ENCODE data around the gene IZUMO1.
A peak's percentile ranks its signal among the peaks of the same experiment; 100 is the strongest.
"Not testable (repeated sequence)": the region's sequence is repeated elsewhere in the genome, so short reads cannot be mapped to it uniquely, and the experiment has no call there.

IZUMO1 gene

GRCh38 chr19:48737360-48737998 lies 9.2 kb downstream of the IZUMO1 start:
- DNase-seq (ENCODE audit: low spot score), result no peak

GRCh38 chr19:48735031-48735615 lies 11.6 kb downstream of the IZUMO1 start:
- DNase-seq (ENCODE audit: low spot score), result no peak

DNA sequence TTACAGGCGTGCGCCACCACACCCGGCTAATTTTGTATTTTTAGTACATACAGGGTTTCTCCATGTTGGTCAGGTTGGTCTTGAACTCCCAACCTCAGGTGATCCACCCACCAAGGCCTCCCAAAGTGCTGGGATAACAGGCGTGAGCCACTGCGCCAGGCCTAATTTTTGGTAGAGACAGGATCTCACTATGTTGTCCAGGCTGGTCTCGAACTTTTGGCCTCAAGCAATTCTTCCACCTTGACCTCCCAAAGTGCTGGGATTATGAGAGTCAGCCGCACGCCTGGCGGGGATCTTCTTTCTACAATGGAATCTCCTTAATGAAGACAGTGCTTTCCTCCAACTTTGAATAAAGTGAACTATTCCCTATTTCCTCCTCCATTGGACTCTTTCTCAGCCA lies 12.1 kb downstream of the IZUMO1 start:
- DNase-seq (ENCODE audit: low spot score), result no peak

DNA sequence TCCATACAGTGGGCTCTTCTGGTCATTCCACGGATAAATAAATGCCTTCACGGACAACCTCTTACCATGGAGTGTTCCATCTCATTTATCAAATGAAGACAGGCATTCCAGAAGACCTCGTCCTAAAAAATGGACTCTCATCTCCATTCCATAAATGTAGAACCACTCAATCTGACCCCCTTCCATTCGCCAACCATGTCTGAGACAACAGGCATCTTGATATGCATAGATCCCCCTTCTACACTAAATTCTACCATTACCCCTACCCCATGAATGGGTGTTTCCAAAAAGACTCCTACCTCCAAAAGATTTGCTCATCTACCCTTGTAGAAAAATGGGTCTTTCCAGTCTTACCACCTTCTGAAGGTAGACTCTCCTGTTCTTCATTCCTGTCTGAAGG lies 15.3 kb downstream of the IZUMO1 start:
- DNase-seq (ENCODE audit: low spot score), result no peak

GRCh38 chr19:48728911-48729664 lies 17.6 kb downstream of the IZUMO1 start:
- DNase-seq (ENCODE audit: low spot score), result peak; percentile 60

GRCh38 chr19:48726556-48726955 lies 20.2 kb downstream of the IZUMO1 start:
- DNase-seq (ENCODE audit: low spot score), result no peak

DNA sequence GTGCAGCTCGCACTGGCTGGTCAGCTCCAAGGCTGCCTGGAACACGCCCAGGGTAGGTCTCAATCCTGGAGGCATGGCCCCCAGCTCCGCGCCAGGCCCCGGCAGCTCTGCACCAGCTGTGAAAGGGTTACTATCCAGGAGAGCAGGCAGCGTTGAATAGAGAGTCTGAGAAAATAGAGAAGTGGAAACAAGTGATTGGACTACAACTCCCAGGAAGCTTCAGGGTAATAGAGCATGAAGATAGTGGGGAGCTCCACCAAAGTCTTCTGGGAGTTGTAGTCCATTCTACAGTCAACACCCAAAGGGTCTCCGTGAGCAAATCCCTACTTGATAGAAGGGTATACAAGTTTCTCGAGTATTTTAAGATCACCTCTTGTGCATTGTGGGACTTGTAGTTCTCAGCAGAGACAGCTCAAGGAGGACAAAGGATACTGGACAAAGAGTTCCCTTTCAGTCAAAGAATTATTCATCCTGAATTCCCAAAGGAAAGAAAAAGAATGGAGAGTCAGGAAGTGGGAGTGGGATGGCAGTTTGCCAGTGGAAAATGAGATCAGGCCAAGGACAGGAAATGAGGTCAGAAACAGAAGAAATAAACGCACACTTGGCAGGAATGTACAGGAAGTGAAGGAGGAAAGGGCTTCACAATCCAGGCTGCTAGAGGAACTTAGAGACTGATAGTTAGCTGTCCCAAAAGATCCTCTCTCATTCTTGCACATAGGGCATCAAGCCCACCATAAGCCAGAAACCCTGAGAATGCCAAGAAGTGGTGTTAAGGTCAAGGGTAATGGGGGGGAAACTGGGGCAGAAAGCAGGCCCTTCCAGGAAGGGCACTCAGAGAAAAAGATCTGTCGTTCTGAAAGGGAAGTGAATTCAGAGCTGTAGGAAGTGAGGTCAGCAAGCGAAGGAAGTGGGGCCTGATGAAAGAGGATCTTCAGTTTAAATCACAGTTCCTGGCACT lies 21.6 kb downstream of the IZUMO1 start:
- no peak for DNase-seq (ENCODE audit: low spot score)

DNA sequence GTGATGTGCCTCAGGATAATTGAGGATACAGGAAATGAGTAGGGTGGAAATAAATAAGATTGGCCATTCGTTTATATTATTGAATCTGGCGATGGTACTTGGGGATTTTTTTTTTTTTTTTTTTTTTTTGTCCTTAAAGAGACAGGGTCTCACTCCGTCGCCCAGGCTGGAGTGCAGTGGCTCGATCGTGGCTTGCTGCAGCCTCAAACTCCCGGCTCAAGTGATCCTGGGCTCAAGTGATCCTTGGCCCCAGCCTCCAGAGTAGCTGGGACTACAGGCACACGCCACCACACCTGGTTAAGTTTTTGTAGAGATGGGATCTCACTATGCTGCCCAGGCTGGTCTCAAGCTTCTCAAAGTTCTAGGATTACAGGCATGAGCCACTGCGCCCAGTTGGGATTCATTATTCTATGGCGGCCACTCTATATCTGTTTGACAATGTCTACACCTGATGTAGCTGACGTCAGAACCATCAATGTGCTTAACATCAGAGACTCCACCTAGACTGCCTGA lies 24.5 kb downstream of the IZUMO1 start:
- no peak for DNase-seq (ENCODE audit: low spot score)

DNA sequence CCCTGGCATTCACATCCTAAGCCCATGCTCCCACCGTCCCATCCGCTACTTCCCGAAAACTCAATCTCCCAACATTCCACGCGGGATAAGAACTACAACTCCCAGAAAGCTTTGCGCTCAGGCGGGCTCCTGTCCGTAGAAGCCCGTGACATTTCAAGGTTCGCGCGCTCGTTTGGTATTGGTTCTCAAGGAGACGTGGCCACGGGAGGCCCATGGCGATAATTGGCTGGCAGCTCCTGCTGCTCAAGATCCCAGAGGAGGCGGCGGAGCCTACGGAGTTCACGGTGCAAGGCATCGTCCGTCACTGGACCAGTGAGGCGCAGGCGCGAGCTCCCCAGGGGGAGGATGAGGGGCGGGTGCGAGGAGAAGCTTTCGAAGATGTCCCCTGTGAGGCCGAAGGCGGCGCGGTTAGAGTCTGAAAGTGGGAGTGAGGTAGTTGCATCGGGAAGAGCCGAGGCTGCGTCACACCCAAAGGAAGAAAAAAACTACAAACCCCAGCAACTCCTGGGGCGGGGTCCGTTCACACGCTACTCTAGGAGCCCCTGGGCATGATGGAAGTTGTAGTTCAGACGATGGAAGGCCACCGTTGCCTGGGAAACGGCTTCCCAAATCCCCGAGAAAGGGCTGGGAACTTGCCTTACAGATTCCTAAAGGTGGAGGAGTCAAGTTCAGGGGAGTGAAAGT lies 26.0 kb downstream of the IZUMO1 start:
- DNase-seq (ENCODE audit: low spot score), result peak; percentile 99

GRCh38 chr19:48720251-48720612 lies 26.5 kb downstream of the IZUMO1 start:
- DNase-seq (ENCODE audit: low spot score), result no peak

GRCh38 chr19:48719263-48720171 lies 27.2 kb downstream of the IZUMO1 start, which contains the start of gene MAMSTR:
TSS of gene MAMSTR (minus strand) at chr19:48719725. CDS start at chr19:48719031, 694 bp downstream.
- peak; percentile 77 for DNase-seq (ENCODE audit: low spot score)

GRCh38 chr19:48718711-48719231 lies 27.9 kb downstream of the IZUMO1 start:
- no peak for DNase-seq (ENCODE audit: low spot score)

- not testable (repeated sequence) for DNase-seq (ENCODE audit: low spot score)
Observed at GRCh38 chr19:48718106-48718505, 28.6 kb downstream of the IZUMO1 start.

DNA sequence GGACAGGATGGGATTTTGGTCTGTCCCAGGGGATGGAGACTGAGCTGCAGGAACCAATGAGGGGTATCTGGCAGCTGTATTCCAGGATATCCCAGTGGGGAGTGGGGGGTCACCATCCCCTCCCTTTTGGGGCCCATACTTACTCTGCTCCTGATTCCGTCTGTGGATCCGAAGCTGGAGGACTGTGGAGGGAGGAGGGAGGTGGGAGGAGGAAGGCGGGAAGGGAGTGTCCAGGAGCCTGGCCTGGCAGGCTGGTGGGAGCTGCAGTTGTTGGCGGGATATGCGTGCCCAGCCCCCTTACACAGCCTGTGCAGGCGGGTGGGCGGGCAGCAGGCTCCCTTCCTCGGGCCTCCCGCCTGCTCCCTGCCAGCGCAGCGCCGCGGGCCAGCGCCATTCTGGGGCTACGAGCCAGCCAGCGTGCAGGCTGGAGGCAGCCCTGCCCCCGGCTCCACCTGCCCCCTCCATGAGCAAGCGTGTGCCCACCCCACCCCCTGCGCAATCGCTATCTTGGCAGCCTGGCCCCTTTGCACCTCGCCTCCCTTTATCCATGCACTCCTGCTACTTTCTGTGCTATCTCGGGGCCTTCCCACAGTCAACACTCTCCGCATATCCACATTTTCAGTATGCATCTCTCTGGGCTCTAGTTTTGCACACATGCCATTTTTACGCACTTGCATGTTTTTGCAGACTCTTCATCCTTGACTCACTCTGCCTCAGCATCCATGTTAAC lies 30.0 kb downstream of the IZUMO1 start:
- peak; percentile 92 for DNase-seq (ENCODE audit: low spot score)

GRCh38 chr19:48715681-48716171 lies 31.0 kb downstream of the IZUMO1 start:
- DNase-seq (ENCODE audit: low spot score), result no peak

GRCh38 chr19:48714759-48715675 lies 31.7 kb downstream of the IZUMO1 start:
- no peak for DNase-seq (ENCODE audit: low spot score)

- peak; percentile 99 for DNase-seq (ENCODE audit: low spot score)
Observed at GRCh38 chr19:48713864-48714755, 32.6 kb downstream of the IZUMO1 start.

All from left forelimb (tissue), 1 donor.